Stimulated activated CD8-positive, alpha-beta memory T cell treated with anti-CD3 and anti-CD28 coated beads, Interleukin-7, amount 100 ng/mL, for 24 hours (primary cell): ENCODE data around the gene ANKRD62.

Experiments
- DNase-seq: peaks from one replicate; pipeline ENCODE4 v3.0.0-alpha.2; 2020; ENCODE audit warnings: low read depth

The ANKRD62 gene

GRCh38 chr18:12093520-12094257, at the start of gene ANKRD62:
Gene ANKRD62, plus strand, starts transcription at chr18:12093843. Its CDS starts 175 bp downstream, at chr18:12094018.
- no peak for DNase-seq

GRCh38 chr18:12044591-12044990, 49.1 kb upstream of the ANKRD62 start:
- DNase-seq, result no peak

- DNase-seq, result no peak
Measured at GRCh38 chr18:12046046-12046750, 47.4 kb upstream of the ANKRD62 start.

GRCh38 chr18:12046751-12047335, 46.8 kb upstream of the ANKRD62 start:
- no peak for DNase-seq

GRCh38 chr18:12048010-12048826, 45.4 kb upstream of the ANKRD62 start:
- no peak for DNase-seq

GRCh38 chr18:12048827-12049175, 44.8 kb upstream of the ANKRD62 start:
- DNase-seq, result no peak

- no peak for DNase-seq
Measured at GRCh38 chr18:12049978-12050811, 43.4 kb upstream of the ANKRD62 start.

- no peak for DNase-seq
Measured at GRCh38 chr18:12052866-12053265, 40.8 kb upstream of the ANKRD62 start.

- no peak for DNase-seq
Measured at GRCh38 chr18:12053289-12053688, 40.4 kb upstream of the ANKRD62 start.

GRCh38 chr18:12056034-12056883, 37.4 kb upstream of the ANKRD62 start:
- DNase-seq, result no peak

GRCh38 chr18:12056884-12057402, 36.7 kb upstream of the ANKRD62 start:
- no peak for DNase-seq

GRCh38 chr18:12057419-12058039, 36.1 kb upstream of the ANKRD62 start:
- DNase-seq, result no peak

GRCh38 chr18:12059334-12060181, 34.1 kb upstream of the ANKRD62 start:
- DNase-seq, result no peak

GRCh38 chr18:12060182-12060870, 33.3 kb upstream of the ANKRD62 start:
- no peak for DNase-seq

GRCh38 chr18:12061685-12062084, 32.0 kb upstream of the ANKRD62 start:
- DNase-seq, result no peak

- no peak for DNase-seq
Measured at GRCh38 chr18:12062974-12063373, 30.7 kb upstream of the ANKRD62 start.

GRCh38 chr18:12064086-12064763, 29.4 kb upstream of the ANKRD62 start:
- no peak for DNase-seq

- DNase-seq, result no peak
Measured at GRCh38 chr18:12065397-12065796, 28.2 kb upstream of the ANKRD62 start.
